ENCODE results near the gene AP2A1.

DNA sequence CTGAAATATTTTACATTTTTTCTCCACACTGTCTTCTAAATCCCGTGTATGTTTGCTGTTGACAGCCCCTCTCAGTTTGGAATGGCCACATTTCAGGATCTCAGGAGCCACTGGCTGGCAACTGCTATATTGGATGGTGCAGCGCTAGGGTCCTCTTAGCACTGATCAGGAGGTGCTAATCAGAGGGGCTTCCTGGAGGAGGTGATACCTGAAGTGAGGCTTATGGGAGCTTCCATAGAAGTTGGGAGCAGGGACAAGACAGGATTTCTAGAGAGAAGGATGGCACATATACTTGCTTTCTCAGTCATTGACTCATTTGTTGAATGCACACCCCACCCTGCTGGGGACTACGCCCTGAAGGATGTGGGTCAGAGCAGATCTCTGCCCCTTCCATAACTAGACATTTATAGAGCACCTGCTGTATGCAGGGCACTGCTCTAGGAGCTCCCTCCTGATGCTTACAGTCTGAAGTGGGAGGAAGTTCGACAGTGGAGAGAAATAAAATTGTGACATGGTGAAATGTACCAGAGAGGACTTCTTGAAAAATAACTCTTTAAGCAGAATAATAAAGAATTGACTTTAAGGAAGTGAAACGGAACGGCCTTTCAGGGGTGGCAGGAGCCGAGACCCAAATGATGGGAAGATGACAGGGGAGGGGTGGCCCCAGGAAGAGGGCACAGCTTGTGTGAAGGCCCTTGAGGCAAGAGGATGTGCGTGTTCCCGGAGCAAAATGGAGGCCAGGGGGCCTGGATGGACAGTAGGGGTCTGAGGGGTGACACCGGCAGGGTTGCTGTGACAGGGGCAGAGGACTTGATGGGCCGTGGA is 13.1 kb downstream of the AP2A1 start:
- TF ChIP-seq, protein P1, sequence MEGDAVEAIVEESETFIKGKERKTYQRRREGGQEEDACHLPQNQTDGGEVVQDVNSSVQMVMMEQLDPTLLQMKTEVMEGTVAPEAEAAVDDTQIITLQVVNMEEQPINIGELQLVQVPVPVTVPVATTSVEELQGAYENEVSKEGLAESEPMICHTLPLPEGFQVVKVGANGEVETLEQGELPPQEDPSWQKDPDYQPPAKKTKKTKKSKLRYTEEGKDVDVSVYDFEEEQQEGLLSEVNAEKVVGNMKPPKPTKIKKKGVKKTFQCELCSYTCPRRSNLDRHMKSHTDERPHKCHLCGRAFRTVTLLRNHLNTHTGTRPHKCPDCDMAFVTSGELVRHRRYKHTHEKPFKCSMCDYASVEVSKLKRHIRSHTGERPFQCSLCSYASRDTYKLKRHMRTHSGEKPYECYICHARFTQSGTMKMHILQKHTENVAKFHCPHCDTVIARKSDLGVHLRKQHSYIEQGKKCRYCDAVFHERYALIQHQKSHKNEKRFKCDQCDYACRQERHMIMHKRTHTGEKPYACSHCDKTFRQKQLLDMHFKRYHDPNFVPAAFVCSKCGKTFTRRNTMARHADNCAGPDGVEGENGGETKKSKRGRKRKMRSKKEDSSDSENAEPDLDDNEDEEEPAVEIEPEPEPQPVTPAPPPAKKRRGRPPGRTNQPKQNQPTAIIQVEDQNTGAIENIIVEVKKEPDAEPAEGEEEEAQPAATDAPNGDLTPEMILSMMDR (IDR thresholded peaks at IDR 0.05): no peak
- no peak for TF ChIP-seq EP300 (IDR thresholded peaks at IDR 0.05)
- TF ChIP-seq POLR2A (IDR thresholded peaks at IDR 0.05): no peak
